Pancreas (tissue), 10 donors: Measurements from ENCODE around the gene PCSK7. TPM values are rescaled to one million over a fixed set of nuclear protein-coding genes. Genes with fewer than 3 reads are reported as not detected.
"Not testable (repeated sequence)": the region's sequence is repeated elsewhere in the genome, so short reads cannot be mapped to it uniquely, and the experiment has no call there.

Experiments
- ATAC-seq, 4 donors: fragments of 200-7000 bp; cut with Tn5 transposase; one replicate each; pipeline versions ENCODE4 v1.8.0 to v1.9.1; 2020; ENCODE audit warnings: mild to moderate bottlenecking in 4 of 4, moderate library complexity in 4 of 4
- DNase-seq, 6 donors: peaks; one replicate each; pipeline ENCODE4 v3.0.0-alpha.2; 2020
- FAIRE-seq: peaks from 2 replicates; lab custom pipeline; 2012; peaks lifted over from hg19 to GRCh38; lab: Jason Lieb, UNC
- H3K27ac ChIP-seq, 4 donors: fragments of 200-600 bp; sonication (generic); 1 replicate in 3 of 4; 2 replicates in 1 of 4; pipeline versions ENCODE4 v1.5.0 to v1.8.0; 2020
- H3K27me3 ChIP-seq, 4 donors: fragments of 200-600 bp; one replicate each; pipeline ENCODE4 v1.8.0; 2021
- H3K36me3 ChIP-seq, 3 donors: fragments of 200-600 bp; sonication (generic) in 1 of 3; one replicate each; pipeline versions ENCODE4 v1.5.0 to v1.8.0; 2020 to 2021
- H3K4me1 ChIP-seq, 3 donors: fragments of 200-600 bp; one replicate each; pipeline ENCODE4 v1.8.0; 2021
- H3K4me3 ChIP-seq, 4 donors: fragments of 200-600 bp; sonication (generic) in 2 of 4; one replicate each; pipeline versions ENCODE4 v1.5.0 to v1.8.0; 2020 to 2021
- H3K9me3 ChIP-seq, 4 donors: fragments of 200-600 bp; one replicate each; pipeline ENCODE4 v1.8.0; 2021
- CTCF ChIP-seq, 4 donors: fragments of 200-600 bp; sonication (generic) in 3 of 4; IDR thresholded peaks; one replicate each; pipeline versions ENCODE4 v1.5.0 to v1.8.0; 2021; ENCODE audit warnings: antibody characterized with exemption in 4 of 4
- WGBS, 2 donors: extraction: QIAGEN DNeasy Blood & Tissue Kit; methylation state at CpG; one replicate each; pipeline ENCODE4 v1.1.7; 2013; 5-methylcytosine and 5-hydroxymethylcytosine counted together
- intact Hi-C, 3 donors: fragments of 100-400 bp; cut with DNase I; formaldehyde crosslinking; loops; one replicate each; pipeline versions ENCODE4 v1.11.1 to v1.14.2; 2022
- polyA plus RNA-seq, 2 donors: library from polyadenylated mRNA; stranded (reverse); fragments of 200-250 nt; gene quantifications; one replicate each; pipeline ENCODE4 v1.2.3, GENCODE V29; 2013
- total RNA-seq, 6 donors: library from RNA; stranded (reverse); fragmentation: NEBNext Ultra II Directional in 4 of 6; extraction: Animal tissue kit (Norgen Biotek cat#: 25700) in 4 of 6; gene quantifications; one replicate each; pipeline versions ENCODE4 v1.2.1 to v1.2.4, GENCODE V29; 2021 to 2023
- donor health status: healthy with polysubstance abuse.
- donor health status: DM: no; HTN: no; CAD: no; lungs with moderate emphysema.
- donor health status: DM: no; HTN: no; CAD: no.
- donor health status: control.
- donor health status: control.
- donor health status: Bipolar disorder and iron deficiency.
- donor health status: DM: yes; HTN: yes; CAD: no.
- donor health status: DM: no; HTN: no; CAD: no.
- donor health status: DM: no; HTN: no; CAD: no.
- donor health status: DM: yes; HTN: yes; CAD: no.

The PCSK7 gene
- total and polyA plus RNA-seq, 8 donors, result 20.3 to 44.2 (median 28.6) TPM

GRCh38 chr11:117183724-117184349 lies 48.0 kb downstream of the PCSK7 start:
- DNase-seq (peak in 3 of 6 donors; percentile 37 to 56 (median 38)), ATAC-seq (peak; percentile 1 to 10 (median 3)), FAIRE-seq (no peak)
- peaks cover 0 to 25% (median 13%) of the 10 kb centered on the region in 3 donors for H3K36me3 ChIP-seq
- intact Hi-C loops, result loop anchor here in 1 of 3 donors (5.0 kb wide), 1 partner anchor 38 kb away; no protein-coding TSS in a partner anchor
- TF ChIP-seq CTCF (IDR thresholded peaks at IDR 0.05), result no peak
- H3K27me3 ChIP-seq, result no peaks in the 10 kb centered on the region
- H3K4me3 ChIP-seq, result no peak overlapping the region
- WGBS, 2 donors, result 54 to 55% methylated on average over 11 of the region's 11 CpGs
- H3K27ac ChIP-seq, result peak overlapping the region in 1 of 4 donors; percentile 61
- H3K9me3 ChIP-seq, result no peaks in the 10 kb centered on the region
- H3K4me1 ChIP-seq, result peaks cover 8 to 33% (median 20%) of the 10 kb centered on the region in 3 donors

GRCh38 chr11:117183178-117183577 lies 48.7 kb downstream of the PCSK7 start:
- Histone ChIP-seq H3K4me1 (peaks cover 8 to 33% (median 20%) of the 10 kb centered on the region in 3 donors), H3K27ac (peak overlapping the region in 1 of 4 donors; percentile 5), H3K36me3 (peaks cover 0 to 18% (median 6%) of the 10 kb centered on the region in 3 donors)
- not testable (repeated sequence) for H3K4me3 ChIP-seq, ATAC-seq, H3K27me3 ChIP-seq, DNase-seq, H3K9me3 ChIP-seq, FAIRE-seq
- WGBS, 2 donors, result 84 to 92% methylated on average over 13 of the region's 13 CpGs
- intact Hi-C loops, result loop anchor here in 1 of 3 donors (5.0 kb wide), 1 partner anchor 39 kb away; no protein-coding TSS in a partner anchor

DNA sequence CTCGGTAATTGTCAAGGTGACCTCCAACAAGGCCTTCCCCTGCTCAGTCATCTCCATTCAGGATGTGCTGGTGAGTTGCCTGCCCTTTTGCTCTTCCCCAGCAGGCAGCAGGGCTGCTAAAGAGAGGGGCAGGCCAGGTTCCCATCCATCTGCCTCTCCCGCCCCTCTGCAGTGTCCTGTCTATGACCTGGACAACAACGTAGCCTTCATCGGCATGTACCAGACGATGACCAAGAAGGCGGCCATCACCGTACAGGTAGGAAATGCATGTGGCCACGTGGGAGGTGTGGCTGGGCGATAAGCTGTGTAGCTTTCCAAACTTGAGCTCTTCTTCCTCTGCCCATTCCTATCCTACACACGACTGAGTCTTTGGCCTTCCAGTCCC lies 49.3 kb downstream of the PCSK7 start:
- Histone ChIP-seq H3K4me1 (peaks cover 8 to 34% (median 20%) of the 10 kb centered on the region in 3 donors), H3K4me3 (no peak overlapping the region), H3K27ac (peak overlapping the region in 1 of 4 donors; percentile 5), H3K27me3 (no peaks in the 10 kb centered on the region), H3K36me3 (peaks cover 0 to 12% (median 4%) of the 10 kb centered on the region in 3 donors), H3K9me3 (no peaks in the 10 kb centered on the region)
- no peak for TF ChIP-seq CTCF (IDR thresholded peaks at IDR 0.05)
- ATAC-seq (no peak), DNase-seq (peak in 1 of 6 donors; percentile 13), FAIRE-seq (no peak)
- 69 to 76% methylated on average over 10 of the region's 10 CpGs for WGBS, 2 donors
- intact Hi-C loops, result loop anchor here in 1 of 3 donors (5.0 kb wide), 1 partner anchor 40 kb away; no protein-coding TSS in a partner anchor

GRCh38 chr11:117181586-117182550 lies 50.0 kb downstream of the PCSK7 start:
- peaks cover 8 to 36% (median 20%) of the 10 kb centered on the region in 3 donors for H3K4me1 ChIP-seq
- H3K27ac ChIP-seq, result no peak overlapping the region
- FAIRE-seq (no peak), ATAC-seq (no peak), DNase-seq (peak in 1 of 6 donors; percentile 18)
- no peaks in the 10 kb centered on the region for H3K27me3 ChIP-seq
- intact Hi-C loops, result loop anchor here in 1 of 3 donors (5.0 kb wide), 1 partner anchor 40 kb away; no protein-coding TSS in a partner anchor
- H3K36me3 ChIP-seq, result peaks cover 0 to 10% (median 4%) of the 10 kb centered on the region in 3 donors
- no peaks in the 10 kb centered on the region for H3K9me3 ChIP-seq
- peak overlapping the region in 2 of 4 donors; percentile 4 to 82 for H3K4me3 ChIP-seq
- 53 to 70% methylated on average over 22 of the region's 22 CpGs for WGBS, 2 donors
- no peak for TF ChIP-seq CTCF (IDR thresholded peaks at IDR 0.05)
